Testis (tissue), 3 donors: Measurements from ENCODE around the gene JUNB. TPM values are rescaled to one million over a fixed set of nuclear protein-coding genes. Genes with fewer than 3 reads are reported as not detected.

Experiments
- DNase-seq: peaks from one replicate; pipeline ENCODE4 v3.0.0-alpha.2; 2019
- H3K27ac ChIP-seq, 2 donors: fragments of 200-600 bp; sonication (generic); one replicate each; pipeline ENCODE4 v1.5.1; 2019
- H3K27me3 ChIP-seq: fragments of 200-600 bp; sonication (generic); one replicate; pipeline ENCODE4 v1.5.1; 2019
- H3K36me3 ChIP-seq: fragments of 200-600 bp; sonication (generic); one replicate; pipeline ENCODE4 v1.5.1; 2017; ENCODE audit warnings: low read depth; ENCODE audit errors: missing control alignments
- H3K4me1 ChIP-seq: fragments of 200-600 bp; sonication (generic); one replicate; pipeline ENCODE4 v1.5.1; 2019
- H3K4me3 ChIP-seq, 2 donors: fragments of 200-600 bp; sonication (generic); one replicate each; pipeline ENCODE4 v1.5.1; 2017 to 2019
- H3K9me3 ChIP-seq: fragments of 200-600 bp; sonication (generic); one replicate; pipeline ENCODE4 v1.5.1; 2017
- POLR2A ChIP-seq: fragments of 450-650 bp; IDR thresholded peaks from one replicate; pipeline ENCODE4 v1.6.1; 2017; ENCODE audit warnings: antibody characterized with exemption, mild to moderate bottlenecking, moderate library complexity
- WGBS, 2 donors: methylation state at CpG; one replicate each; pipeline ENCODE4 v1.1.5; 2018; 5-methylcytosine and 5-hydroxymethylcytosine counted together
- intact Hi-C: fragments of 100-400 bp; cut with DNase I; formaldehyde crosslinking; loops from one replicate; pipeline ENCODE4 v1.15.1; 2023; ENCODE audit warnings: low total_unique reads
- polyA plus RNA-seq: library from polyadenylated mRNA; stranded (reverse); fragments of 350-450 nt; fragmentation: Illumina TruSeq; extraction: RNeasy Lipid Tissue Mini Kit (QIAGEN cat#74804); gene quantifications from one replicate; pipeline ENCODE4 v1.2.3, GENCODE V29; 2014; ENCODE audit warnings: low read depth, low replicate concordance; ENCODE audit not compliant: insufficient read depth
- total RNA-seq, 2 donors: library from RNA; depleted of rRNA; stranded (reverse); fragments of >200 nt; gene quantifications; one replicate each; pipeline ENCODE4 v1.2.3, GENCODE V29; 2016
- TF ChIP-seq, protein P1 (sequence below), 3 experiments: fragments of 450-650 bp in 2 of 3; fragments of 200-600 bp in 1 of 3; sonication (generic) in 1 of 3; IDR thresholded peaks; one replicate each; pipeline ENCODE4 v1.5.1; 2016 to 2019; ENCODE audit warnings: antibody characterized with exemption in 3 of 3, mild to moderate bottlenecking in 2 of 3, moderate library complexity in 1 of 3

Gene JUNB
- total and polyA plus RNA-seq, 3 donors from 2014 or later: 54.5 to 143 (median 75.9) TPM

DNA sequence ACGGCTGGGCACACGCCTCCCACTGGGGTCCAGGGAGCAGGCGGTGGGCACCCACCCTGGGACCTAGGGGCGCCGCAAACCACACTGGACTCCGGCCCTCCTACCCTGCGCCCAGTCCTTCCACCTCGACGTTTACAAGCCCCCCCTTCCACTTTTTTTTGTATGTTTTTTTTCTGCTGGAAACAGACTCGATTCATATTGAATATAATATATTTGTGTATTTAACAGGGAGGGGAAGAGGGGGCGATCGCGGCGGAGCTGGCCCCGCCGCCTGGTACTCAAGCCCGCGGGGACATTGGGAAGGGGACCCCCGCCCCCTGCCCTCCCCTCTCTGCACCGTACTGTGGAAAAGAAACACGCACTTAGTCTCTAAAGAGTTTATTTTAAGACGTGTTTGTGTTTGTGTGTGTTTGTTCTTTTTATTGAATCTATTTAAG, 1.6 kb downstream of the JUNB start:
- Histone ChIP-seq H3K27ac (peak overlapping the region; percentile 93 to 98), H3K4me1 (peaks cover 31% of the 10 kb centered on the region), H3K27me3 (no peaks in the 10 kb centered on the region), H3K36me3 (no peaks in the 10 kb centered on the region), H3K4me3 (peak overlapping the region; percentile 75 to 88), H3K9me3 (no peaks in the 10 kb centered on the region)
- TF ChIP-seq, protein P1, sequence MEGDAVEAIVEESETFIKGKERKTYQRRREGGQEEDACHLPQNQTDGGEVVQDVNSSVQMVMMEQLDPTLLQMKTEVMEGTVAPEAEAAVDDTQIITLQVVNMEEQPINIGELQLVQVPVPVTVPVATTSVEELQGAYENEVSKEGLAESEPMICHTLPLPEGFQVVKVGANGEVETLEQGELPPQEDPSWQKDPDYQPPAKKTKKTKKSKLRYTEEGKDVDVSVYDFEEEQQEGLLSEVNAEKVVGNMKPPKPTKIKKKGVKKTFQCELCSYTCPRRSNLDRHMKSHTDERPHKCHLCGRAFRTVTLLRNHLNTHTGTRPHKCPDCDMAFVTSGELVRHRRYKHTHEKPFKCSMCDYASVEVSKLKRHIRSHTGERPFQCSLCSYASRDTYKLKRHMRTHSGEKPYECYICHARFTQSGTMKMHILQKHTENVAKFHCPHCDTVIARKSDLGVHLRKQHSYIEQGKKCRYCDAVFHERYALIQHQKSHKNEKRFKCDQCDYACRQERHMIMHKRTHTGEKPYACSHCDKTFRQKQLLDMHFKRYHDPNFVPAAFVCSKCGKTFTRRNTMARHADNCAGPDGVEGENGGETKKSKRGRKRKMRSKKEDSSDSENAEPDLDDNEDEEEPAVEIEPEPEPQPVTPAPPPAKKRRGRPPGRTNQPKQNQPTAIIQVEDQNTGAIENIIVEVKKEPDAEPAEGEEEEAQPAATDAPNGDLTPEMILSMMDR (IDR thresholded peaks at IDR 0.05): no peak
- no peak for TF ChIP-seq POLR2A
- intact Hi-C loops: loop anchor here (10.0 kb wide), 1 partner anchor 58 kb away; the partner anchor contains the start of genes GET3 and TRIR
- DNase-seq: no peak
- 0% methylated on average over 21 to 22 of the region's 22 CpGs for WGBS, 2 donors

DNA sequence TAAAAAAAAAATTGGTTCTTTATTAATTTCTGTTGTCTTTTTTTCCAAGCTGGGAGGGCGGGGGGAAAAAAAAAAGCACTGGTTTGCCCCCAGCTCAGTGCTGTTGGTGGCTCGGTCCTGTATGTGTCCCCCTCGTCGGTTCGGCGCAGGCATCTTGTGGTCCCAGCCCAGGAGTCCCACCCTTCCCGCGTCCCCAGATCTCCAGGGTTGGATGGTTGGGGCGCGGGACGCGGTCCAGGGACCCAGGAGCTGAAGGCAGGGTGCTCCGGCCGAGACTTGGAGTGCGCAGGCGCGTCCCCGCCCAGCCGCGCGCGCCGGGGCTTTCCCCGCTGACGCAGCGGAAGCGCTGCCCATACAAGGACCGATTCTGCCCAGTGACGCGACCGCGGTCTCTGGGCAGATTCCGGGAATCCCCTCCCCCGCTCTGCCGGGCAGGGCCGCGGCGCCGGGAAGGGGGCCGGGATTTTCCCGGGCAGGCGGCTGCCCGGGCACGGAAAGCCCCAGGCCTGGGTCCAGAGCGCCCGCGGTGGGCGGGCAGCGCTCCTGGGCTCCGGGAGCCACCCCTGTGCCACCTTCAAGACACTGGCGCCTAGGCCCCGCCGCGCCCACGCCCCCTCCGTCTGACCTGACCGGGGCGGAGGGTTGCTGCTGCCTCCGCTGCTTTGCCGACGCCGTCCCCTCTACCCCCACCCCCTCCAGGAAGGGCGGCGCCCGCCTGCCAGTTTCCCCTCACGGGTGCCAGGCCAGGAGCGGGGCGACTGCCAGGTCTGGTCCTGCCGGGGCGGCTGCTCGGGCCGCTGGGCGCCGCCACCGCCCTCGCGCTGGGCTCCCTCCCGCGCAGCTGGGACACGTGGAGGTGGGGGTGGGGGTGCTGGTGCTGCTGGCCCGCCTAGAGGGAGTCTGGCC, 2.3 kb downstream of the JUNB start:
- peaks cover 24% of the 10 kb centered on the region for H3K4me1 ChIP-seq
- H3K27me3 ChIP-seq: no peaks in the 10 kb centered on the region
- TF ChIP-seq POLR2A: peak; percentile 79
- TF ChIP-seq, protein P1 (IDR thresholded peaks at IDR 0.05): no peak
- H3K9me3 ChIP-seq: no peaks in the 10 kb centered on the region
- 1% methylated on average over 40 to 47 of the region's 81 CpGs for WGBS, 2 donors
- peak overlapping the region; percentile 75 to 88 for H3K4me3 ChIP-seq
- peak; percentile 93 for DNase-seq
- no peaks in the 10 kb centered on the region for H3K36me3 ChIP-seq
- intact Hi-C loops: loop anchor here (10.0 kb wide), 1 partner anchor 59 kb away; the partner anchor contains the start of genes GET3 and TRIR
- H3K27ac ChIP-seq: peak overlapping the region; percentile 93 to 98

DNA sequence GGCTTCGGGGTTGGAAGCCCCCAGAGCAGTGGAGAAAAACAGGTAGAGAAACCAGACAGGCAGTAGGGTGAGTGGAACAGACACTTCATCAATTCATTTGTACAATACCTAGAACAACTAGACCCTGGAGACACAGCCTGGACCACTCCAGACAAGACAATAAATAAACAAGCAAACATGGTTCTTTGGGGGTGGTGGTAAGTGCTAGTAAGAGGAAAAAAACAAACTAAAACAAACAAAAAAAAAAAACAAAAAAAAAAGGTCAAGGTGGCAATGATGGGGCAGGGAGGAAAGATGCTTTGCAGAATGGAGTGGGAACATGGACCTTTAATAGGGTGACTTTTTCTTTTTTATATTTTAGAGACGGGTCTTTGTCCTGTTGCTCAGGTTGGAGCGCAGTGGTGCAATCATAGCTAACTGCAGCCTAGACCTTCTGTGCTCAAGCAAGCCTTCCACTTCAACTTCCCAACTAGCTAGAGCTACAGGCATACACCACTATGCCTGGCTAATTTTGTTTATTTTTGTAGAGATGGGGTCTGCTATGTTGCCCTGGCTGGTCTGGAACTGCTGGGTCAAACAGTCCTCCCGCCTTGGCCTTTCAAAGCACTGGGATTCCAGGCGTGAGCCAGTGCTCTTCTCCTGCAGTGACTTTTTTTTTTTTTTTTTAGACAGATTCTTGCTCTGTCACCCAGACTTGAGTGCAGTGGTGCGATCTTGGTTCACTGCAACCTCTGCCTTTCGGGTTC, 3.1 kb downstream of the JUNB start:
- Histone ChIP-seq H3K4me1 (peaks cover 16% of the 10 kb centered on the region), H3K27ac (peak overlapping the region; percentile 93 to 98), H3K4me3 (peak overlapping the region; percentile 75 to 88), H3K36me3 (no peaks in the 10 kb centered on the region), H3K27me3 (no peaks in the 10 kb centered on the region), H3K9me3 (no peaks in the 10 kb centered on the region)
- TF ChIP-seq, protein P1 (IDR thresholded peaks at IDR 0.05): no peak
- TF ChIP-seq POLR2A: no peak
- intact Hi-C loops: loop anchor here (10.0 kb wide), 1 partner anchor 60 kb away; the partner anchor contains the start of genes GET3 and TRIR
- no peak for DNase-seq
- 58 to 68% methylated on average over 7 of the region's 7 CpGs for WGBS, 2 donors

DNA sequence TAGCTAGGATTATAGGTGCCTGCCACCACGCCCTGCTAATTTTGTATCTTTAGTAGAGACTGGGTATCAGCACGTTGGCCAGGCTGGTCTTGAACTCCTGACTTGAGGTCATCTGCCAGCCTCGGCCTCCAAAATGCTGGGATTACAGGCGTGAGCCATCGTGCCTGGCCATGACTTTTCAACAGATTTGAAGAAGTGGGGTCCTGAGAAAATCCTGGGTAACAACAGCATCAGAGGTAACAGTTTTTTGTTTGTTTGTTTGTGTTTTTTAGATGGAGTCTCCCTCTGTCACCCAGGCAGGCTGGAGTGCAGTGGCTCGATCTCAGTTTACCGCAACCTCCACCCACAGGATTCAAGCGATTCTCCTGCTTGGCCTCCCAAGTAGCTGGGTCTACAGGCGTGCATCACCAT, 3.7 kb downstream of the JUNB start:
- intact Hi-C loops: loop anchor here (10.0 kb wide), 1 partner anchor 60 kb away; the partner anchor contains the start of genes GET3 and TRIR
- Histone ChIP-seq H3K4me1 (peaks cover 16% of the 10 kb centered on the region), H3K36me3 (no peaks in the 10 kb centered on the region), H3K4me3 (no peak overlapping the region), H3K9me3 (no peaks in the 10 kb centered on the region), H3K27ac (peak overlapping the region in 1 of 2 donors; percentile 98), H3K27me3 (no peaks in the 10 kb centered on the region)
- TF ChIP-seq, protein P1 (IDR thresholded peaks at IDR 0.05): no peak
- no peak for TF ChIP-seq POLR2A
- DNase-seq: no peak
- WGBS, 2 donors: 83 to 90% methylated on average over 8 to 9 of the region's 9 CpGs
